GM06990 (cell line): Measurements from ENCODE around the gene DCAF15.

Experiments used
- DNase-seq: peaks from one replicate; pipeline ENCODE4 v3.0.0-alpha.2; 2011; ENCODE audit not compliant: insufficient read length; ENCODE audit errors: extremely low read depth
- H3K27me3 ChIP-seq: replicated peaks from 2 replicates; pipeline ENCODE4 v1.6.0; 2011; ENCODE audit warnings: low read length; ENCODE audit not compliant: control insufficient read depth, insufficient read depth
- H3K36me3 ChIP-seq: 2 replicates; pipeline ENCODE4 v1.5.1; 2011; ENCODE audit warnings: low read length; ENCODE audit not compliant: control insufficient read depth, insufficient read depth
- H3K4me3 ChIP-seq: replicated peaks from 2 replicates; pipeline ENCODE4 v1.5.1; 2011; ENCODE audit warnings: low read depth, mild to moderate bottlenecking, control low read depth, low read length
- CTCF ChIP-seq: IDR thresholded peaks from 2 replicates; pipeline ENCODE4 v1.5.1; 2011; ENCODE audit warnings: low read length, control low read depth, mild to moderate bottlenecking, inconsistent platforms; ENCODE audit not compliant: insufficient read depth, poor library complexity, severe bottlenecking

Gene DCAF15

GRCh38 chr19:13952931-13953531, 722 bp downstream of the DCAF15 start:
- TF ChIP-seq CTCF = peak; percentile 9
- Histone ChIP-seq H3K4me3 (peak overlapping the region; percentile 85), H3K36me3 (peaks cover 21% of the 10 kb centered on the region), H3K27me3 (no peaks in the 10 kb centered on the region)
- DNase-seq = no peak

- Histone ChIP-seq H3K36me3 (peaks cover 22% of the 10 kb centered on the region), H3K4me3 (no peak overlapping the region), H3K27me3 (no peaks in the 10 kb centered on the region)
- DNase-seq = no peak
- TF ChIP-seq CTCF = no peak
These were observed 1.9 kb downstream of the DCAF15 start for GRCh38 chr19:13954185-13954584.

GRCh38 chr19:13955662-13956364, 3.5 kb downstream of the DCAF15 start:
- Histone ChIP-seq H3K4me3 (no peak overlapping the region), H3K36me3 (peaks cover 31% of the 10 kb centered on the region), H3K27me3 (no peaks in the 10 kb centered on the region)
- no peak for TF ChIP-seq CTCF
- no peak for DNase-seq

GRCh38 chr19:13956365-13956744, 4.0 kb downstream of the DCAF15 start:
- Histone ChIP-seq H3K4me3 (no peak overlapping the region), H3K27me3 (no peaks in the 10 kb centered on the region), H3K36me3 (peaks cover 31% of the 10 kb centered on the region)
- DNase-seq = no peak
- no peak for TF ChIP-seq CTCF

GRCh38 chr19:13957051-13957450, 4.7 kb downstream of the DCAF15 start:
- Histone ChIP-seq H3K36me3 (peaks cover 31% of the 10 kb centered on the region), H3K27me3 (no peaks in the 10 kb centered on the region), H3K4me3 (no peak overlapping the region)
- no peak for DNase-seq
- no peak for TF ChIP-seq CTCF

GRCh38 chr19:13958043-13958442, 5.7 kb downstream of the DCAF15 start:
- DNase-seq = no peak
- Histone ChIP-seq H3K4me3 (no peak overlapping the region), H3K27me3 (no peaks in the 10 kb centered on the region), H3K36me3 (peaks cover 31% of the 10 kb centered on the region)
- TF ChIP-seq CTCF = no peak
